ENCODE measurements around the gene FGD3. TPM values are rescaled to one million over a fixed set of nuclear protein-coding genes. Genes with fewer than 3 reads are reported as not detected.

Gene FGD3
- total and polyA plus RNA-seq, 9 of the 15 experiments (the other 6 are each of a cell fraction or from before 2014, with no cell fraction given), result 0.07 to 1.3 (median 0.29) TPM

DNA sequence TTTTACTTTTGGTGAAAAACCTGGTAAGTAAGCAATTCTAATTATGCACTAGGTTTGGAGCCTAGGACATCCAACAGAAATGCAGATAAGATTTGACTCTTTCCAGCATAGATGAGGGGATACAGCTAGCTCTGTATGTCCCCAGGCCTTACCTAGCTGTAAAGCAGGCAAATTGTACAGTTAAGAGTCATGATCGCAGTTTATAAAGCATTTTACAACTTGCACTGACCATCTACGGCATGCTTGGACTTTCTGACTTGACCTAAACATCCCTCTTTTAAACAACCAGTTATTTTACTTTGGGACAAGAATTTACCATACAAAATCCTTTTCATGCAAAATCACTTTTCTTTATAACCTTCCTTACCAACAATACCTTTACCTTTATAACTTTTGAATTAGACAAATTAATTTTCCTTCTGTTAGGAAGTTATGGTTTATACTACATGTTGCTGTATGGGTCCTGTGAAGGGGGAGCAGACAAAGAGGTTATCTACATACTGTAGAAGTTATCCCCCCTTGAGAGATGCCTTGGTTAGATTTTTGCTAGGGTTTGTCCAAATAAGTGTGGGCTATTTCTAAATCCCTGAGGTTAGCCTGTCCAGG is 36.8 kb downstream of the FGD3 start (continued):
- TF ChIP-seq, protein P1, sequence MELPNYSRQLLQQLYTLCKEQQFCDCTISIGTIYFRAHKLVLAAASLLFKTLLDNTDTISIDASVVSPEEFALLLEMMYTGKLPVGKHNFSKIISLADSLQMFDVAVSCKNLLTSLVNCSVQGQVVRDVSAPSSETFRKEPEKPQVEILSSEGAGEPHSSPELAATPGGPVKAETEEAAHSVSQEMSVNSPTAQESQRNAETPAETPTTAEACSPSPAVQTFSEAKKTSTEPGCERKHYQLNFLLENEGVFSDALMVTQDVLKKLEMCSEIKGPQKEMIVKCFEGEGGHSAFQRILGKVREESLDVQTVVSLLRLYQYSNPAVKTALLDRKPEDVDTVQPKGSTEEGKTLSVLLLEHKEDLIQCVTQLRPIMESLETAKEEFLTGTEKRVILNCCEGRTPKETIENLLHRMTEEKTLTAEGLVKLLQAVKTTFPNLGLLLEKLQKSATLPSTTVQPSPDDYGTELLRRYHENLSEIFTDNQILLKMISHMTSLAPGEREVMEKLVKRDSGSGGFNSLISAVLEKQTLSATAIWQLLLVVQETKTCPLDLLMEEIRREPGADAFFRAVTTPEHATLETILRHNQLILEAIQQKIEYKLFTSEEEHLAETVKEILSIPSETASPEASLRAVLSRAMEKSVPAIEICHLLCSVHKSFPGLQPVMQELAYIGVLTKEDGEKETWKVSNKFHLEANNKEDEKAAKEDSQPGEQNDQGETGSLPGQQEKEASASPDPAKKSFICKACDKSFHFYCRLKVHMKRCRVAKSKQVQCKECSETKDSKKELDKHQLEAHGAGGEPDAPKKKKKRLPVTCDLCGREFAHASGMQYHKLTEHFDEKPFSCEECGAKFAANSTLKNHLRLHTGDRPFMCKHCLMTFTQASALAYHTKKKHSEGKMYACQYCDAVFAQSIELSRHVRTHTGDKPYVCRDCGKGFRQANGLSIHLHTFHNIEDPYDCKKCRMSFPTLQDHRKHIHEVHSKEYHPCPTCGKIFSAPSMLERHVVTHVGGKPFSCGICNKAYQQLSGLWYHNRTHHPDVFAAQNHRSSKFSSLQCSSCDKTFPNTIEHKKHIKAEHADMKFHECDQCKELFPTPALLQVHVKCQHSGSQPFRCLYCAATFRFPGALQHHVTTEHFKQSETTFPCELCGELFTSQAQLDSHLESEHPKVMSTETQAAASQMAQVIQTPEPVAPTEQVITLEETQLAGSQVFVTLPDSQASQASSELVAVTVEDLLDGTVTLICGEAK (IDR thresholded peaks at IDR 0.05), result no peak
- TF ChIP-seq, protein P1 (CRISPR knock-in tag; IDR thresholded peaks at IDR 0.05), result no peak
- TF ChIP-seq, protein P2, sequence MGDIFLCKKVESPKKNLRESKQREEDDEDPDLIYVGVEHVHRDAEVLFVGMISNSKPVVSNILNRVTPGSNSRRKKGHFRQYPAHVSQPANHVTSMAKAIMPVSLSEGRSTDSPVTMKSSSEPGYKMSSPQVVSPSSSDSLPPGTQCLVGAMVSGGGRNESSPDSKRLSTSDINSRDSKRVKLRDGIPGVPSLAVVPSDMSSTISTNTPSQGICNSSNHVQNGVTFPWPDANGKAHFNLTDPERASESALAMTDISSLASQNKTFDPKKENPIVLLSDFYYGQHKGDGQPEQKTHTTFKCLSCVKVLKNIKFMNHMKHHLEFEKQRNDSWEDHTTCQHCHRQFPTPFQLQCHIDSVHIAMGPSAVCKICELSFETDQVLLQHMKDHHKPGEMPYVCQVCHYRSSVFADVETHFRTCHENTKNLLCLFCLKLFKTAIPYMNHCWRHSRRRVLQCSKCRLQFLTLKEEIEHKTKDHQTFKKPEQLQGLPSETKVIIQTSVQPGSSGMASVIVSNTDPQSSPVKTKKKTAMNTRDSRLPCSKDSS (IDR thresholded peaks at IDR 0.05; ENCODE audit: low read depth, partially characterized antibody), result peak; percentile 43
- TF ChIP-seq CBX3 (IDR thresholded peaks at IDR 0.05; ENCODE audit: borderline replicate concordance in 1 of 2, low read length in 2 of 2) (0 out of 3 replicates have a peak, but pooled peaks of 1 of the 2 experiments have one; percentile 17), SPI1 (IDR thresholded peaks at IDR 0.05; ENCODE audit: borderline replicate concordance, low read depth, low read length) (no peak)

Measured in K562 (cell line).